ENCODE measurements around the gene SCARF2.
"Not testable (repeated sequence)": the region's sequence is repeated elsewhere in the genome, so short reads cannot be mapped to it uniquely, and the experiment has no call there.

Gene SCARF2

GRCh38 chr22:20420157-20420842, 17.3 kb downstream of the SCARF2 start:
- no peak for TF ChIP-seq CTCF (IDR thresholded peaks at IDR 0.05; ENCODE audit: insufficient read depth, low read length, poor library complexity, severe bottlenecking)
- DNase-seq (ENCODE audit: extremely low read depth, insufficient read length): no peak
- no peaks in the 10 kb centered on the region for H3K36me3 ChIP-seq (ENCODE audit: control insufficient read depth, insufficient read depth, low read length)
- no peaks in the 10 kb centered on the region; the same call in 1 of the 2 replicates for H3K27me3 ChIP-seq (replicated peaks; ENCODE audit: control insufficient read depth, insufficient read depth, low read length)
- H3K4me3 ChIP-seq (replicated peaks; ENCODE audit: low read depth, low read length): no peak overlapping the region

DNA sequence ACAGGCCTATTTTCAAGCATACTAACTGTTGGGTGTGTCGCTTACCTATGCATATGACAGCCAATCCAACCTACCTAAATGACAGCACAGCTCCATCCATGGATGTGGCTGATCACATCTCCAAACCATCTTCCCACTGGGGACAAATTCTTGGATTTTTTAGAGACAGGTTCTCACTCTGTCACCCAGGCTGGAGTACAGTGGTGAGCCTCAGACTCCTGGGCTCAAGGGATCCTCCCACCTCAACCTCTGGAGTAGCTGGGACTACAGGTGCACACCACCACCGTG, 18.0 kb downstream of the SCARF2 start:
- no peaks in the 10 kb centered on the region for H3K36me3 ChIP-seq (ENCODE audit: control insufficient read depth, insufficient read depth, low read length)
- no peak overlapping the region for H3K4me3 ChIP-seq (replicated peaks; ENCODE audit: low read depth, low read length)
- DNase-seq (ENCODE audit: extremely low read depth, insufficient read length): no peak
- TF ChIP-seq CTCF (IDR thresholded peaks at IDR 0.05; ENCODE audit: insufficient read depth, low read length, poor library complexity, severe bottlenecking): no peak
- H3K27me3 ChIP-seq (replicated peaks; ENCODE audit: control insufficient read depth, insufficient read depth, low read length): no peaks in the 10 kb centered on the region; the same call in 1 of the 2 replicates

DNA sequence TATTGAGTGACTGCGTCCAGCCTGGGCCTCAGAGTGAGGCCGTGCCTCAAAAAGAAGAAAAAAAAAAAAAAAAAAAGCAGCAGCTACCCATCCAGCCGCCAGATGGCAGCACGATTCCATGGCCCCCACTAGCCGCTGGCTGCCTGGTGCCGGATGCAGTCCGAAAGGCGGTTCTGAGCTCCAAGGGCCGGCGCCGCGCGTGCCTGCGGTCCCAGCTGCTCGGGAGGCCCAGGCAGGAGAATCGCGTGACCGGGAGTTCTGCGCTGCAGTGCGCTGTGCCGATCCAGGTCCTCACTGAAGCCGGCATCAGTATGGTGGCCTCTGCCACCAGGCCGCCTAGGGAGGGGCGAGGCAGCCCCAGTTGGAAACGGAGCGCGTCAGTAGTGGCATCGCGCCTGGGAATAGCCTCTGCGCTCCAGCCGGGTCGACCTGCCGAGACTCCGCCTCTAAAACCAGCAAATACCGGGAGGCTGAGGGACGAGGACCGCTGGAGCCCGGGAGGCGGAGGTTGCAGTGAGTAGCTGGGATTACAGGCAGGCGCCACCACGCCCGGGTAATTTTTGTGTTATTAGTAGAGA, 19.3 kb downstream of the SCARF2 start:
- H3K36me3 ChIP-seq (ENCODE audit: control insufficient read depth, insufficient read depth, low read length): no peaks in the 10 kb centered on the region
- DNase-seq (ENCODE audit: extremely low read depth, insufficient read length): peak; percentile 68
- H3K27me3 ChIP-seq (replicated peaks; ENCODE audit: control insufficient read depth, insufficient read depth, low read length): no peaks in the 10 kb centered on the region; the same call in 1 of the 2 replicates
- peak overlapping the region; percentile 35 for H3K4me3 ChIP-seq (replicated peaks; ENCODE audit: low read depth, low read length)
- TF ChIP-seq CTCF (IDR thresholded peaks at IDR 0.05; ENCODE audit: insufficient read depth, low read length, poor library complexity, severe bottlenecking): peak; percentile 92

DNA sequence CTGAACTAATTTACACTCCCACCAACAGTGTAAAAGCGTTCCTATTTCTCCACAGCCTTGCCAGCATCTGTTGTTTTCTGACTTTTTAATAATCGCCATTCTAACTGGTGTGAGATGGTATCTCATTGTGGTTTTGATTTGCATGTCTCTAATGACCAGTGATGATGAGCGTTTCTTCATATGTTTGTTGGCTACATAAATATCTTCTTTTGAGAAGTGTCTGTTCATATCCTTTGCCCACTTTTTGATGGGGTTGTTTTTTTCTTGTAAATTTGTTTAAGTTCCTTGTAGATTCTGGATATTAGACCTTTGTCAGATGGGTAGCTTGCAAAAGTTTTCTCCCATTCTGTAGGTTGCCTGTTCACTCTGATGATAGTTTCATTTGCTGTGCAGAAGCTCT, 21.9 kb downstream of the SCARF2 start:
- not testable (repeated sequence) for H3K27me3 ChIP-seq (replicated peaks; ENCODE audit: control insufficient read depth, insufficient read depth, low read length); H3K36me3 ChIP-seq (ENCODE audit: control insufficient read depth, insufficient read depth, low read length); DNase-seq (ENCODE audit: extremely low read depth, insufficient read length); H3K4me3 ChIP-seq (replicated peaks; ENCODE audit: low read depth, low read length)

DNA sequence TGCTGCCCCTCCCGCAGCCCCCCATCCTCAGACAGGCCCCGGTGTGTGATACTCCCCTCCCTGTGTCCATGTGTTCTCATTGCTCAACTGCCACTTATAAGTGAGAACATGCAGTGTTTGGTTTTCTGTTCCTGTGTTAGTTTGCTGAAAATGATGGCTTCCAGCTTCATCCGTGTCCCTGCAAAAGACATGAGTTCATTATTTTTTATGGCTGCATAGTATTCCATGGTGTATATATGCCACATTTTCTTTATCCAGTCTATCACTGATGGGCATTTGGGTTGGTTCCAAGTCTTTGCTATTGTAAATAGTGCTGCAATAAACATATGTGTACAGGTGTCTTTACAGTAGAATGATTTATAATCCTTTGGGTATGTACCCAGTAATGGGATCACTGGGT, 22.4 kb downstream of the SCARF2 start:
- H3K27me3 ChIP-seq (replicated peaks; ENCODE audit: control insufficient read depth, insufficient read depth, low read length); DNase-seq (ENCODE audit: extremely low read depth, insufficient read length): not testable (repeated sequence)

GRCh38 chr22:20414450-20414849, 23.2 kb downstream of the SCARF2 start:
- Histone ChIP-seq H3K27me3 (replicated peaks; ENCODE audit: control insufficient read depth, insufficient read depth, low read length) (no peaks in the 10 kb centered on the region), H3K4me3 (replicated peaks; ENCODE audit: low read depth, low read length) (no peak overlapping the region), H3K36me3 (ENCODE audit: control insufficient read depth, insufficient read depth, low read length) (no peaks in the 10 kb centered on the region)
- DNase-seq (ENCODE audit: extremely low read depth, insufficient read length): no peak
- TF ChIP-seq CTCF (IDR thresholded peaks at IDR 0.05; ENCODE audit: insufficient read depth, low read length, poor library complexity, severe bottlenecking): no peak

More for the DNA sequence above, 22.4 kb downstream of the SCARF2 start:
- H3K4me3 ChIP-seq (replicated peaks; ENCODE audit: low read depth, low read length); H3K36me3 ChIP-seq (ENCODE audit: control insufficient read depth, insufficient read depth, low read length): not testable (repeated sequence)

DNA sequence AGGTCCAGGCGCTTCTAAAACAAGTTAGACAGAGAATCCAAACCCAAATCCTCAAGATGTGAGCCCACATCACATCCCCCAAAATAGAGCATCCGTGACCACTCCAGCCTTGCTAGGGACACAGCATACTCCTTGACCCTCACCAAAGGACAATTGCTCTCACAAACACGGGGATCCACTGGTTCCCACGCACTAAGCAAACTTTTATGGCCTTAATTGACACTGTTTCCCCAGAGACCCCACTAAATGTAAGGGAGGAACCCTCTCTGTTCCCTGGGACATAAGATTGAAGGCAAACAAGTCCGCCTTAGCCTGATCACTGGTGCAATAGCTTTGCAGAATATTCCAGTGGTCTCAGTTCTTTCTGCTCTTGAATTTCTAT, 23.6 kb downstream of the SCARF2 start:
- no peak for TF ChIP-seq CTCF (IDR thresholded peaks at IDR 0.05; ENCODE audit: insufficient read depth, low read length, poor library complexity, severe bottlenecking)
- Histone ChIP-seq H3K4me3 (replicated peaks; ENCODE audit: low read depth, low read length) (no peak overlapping the region), H3K36me3 (ENCODE audit: control insufficient read depth, insufficient read depth, low read length) (no peaks in the 10 kb centered on the region), H3K27me3 (replicated peaks; ENCODE audit: control insufficient read depth, insufficient read depth, low read length) (no peaks in the 10 kb centered on the region)
- DNase-seq (ENCODE audit: extremely low read depth, insufficient read length): no peak
